NCI-H1105 treated with DMSO at 0.1 percent for 48 hours (cell line): ENCODE measurements around the gene CCR5AS.
"Not testable (repeated sequence)": the region's sequence is repeated elsewhere in the genome, so short reads cannot be mapped to it uniquely, and the experiment has no call there.

Source experiments
- DNase-seq: peaks from one replicate; lab custom pipeline; 2025; lab: John Stamatoyannopoulos, UW

The CCR5AS gene

DNA sequence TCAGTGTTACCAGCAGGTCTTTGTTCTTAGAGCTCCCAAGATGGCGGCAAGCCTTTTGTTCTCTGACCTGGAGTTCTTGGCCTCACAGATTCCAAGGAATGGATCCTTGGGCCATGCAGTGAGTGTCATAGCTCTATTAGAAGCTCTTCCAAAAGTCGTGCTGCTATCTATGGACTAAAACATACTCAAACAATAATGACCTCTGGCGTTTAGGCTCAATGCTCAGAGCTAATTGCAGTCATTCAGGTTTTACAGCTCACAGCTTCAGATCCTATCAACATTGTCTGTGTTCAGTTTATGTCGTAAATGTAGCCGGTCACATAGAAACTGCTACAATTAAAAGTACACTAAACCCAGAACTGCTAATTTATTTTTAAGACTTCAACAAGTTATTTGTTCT lies 22.4 kb upstream of the CCR5AS start:
- DNase-seq, result no peak

DNA sequence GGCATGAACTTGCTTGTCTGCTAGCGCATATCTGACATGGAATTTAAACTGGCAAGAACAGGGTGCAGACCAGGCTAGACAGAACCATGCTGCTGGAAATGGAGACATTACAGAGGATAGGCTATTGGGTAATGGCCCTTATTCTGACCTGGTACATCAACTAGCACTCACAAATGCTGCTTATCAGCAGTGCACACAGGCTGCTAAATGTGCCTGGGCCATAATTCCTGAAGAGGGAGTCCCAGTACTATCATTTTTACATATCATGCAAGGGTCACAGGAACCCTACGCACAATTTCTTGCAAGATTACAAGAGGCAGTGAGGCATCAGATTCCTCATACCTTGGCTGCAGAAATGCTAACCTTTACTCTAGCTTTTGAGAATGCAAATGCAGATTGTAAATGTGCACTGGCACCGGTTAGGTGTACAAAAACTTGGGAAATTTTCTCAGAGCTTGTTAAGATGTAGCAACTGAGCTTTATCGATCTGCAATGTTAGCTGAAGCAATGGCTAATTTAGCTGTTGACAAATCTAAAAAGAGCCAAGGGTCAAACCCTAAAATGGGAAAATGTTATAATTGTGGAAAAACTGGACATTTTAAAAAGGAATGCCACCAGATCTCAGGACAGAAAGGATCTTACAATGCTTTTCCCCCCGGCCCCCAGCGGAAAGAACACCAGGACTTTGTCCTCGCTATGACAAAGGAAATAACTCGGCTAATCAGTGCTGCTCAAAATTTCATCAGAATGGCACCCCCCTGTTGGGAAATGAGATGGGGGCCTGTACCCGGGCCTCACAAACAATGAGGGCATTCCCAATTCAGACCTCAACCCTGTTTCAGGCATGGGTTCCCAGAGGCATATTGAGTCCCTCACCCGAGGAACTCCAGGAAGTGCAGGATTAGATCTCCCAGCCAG lies 21.3 kb upstream of the CCR5AS start:
- no peak for DNase-seq

DNA sequence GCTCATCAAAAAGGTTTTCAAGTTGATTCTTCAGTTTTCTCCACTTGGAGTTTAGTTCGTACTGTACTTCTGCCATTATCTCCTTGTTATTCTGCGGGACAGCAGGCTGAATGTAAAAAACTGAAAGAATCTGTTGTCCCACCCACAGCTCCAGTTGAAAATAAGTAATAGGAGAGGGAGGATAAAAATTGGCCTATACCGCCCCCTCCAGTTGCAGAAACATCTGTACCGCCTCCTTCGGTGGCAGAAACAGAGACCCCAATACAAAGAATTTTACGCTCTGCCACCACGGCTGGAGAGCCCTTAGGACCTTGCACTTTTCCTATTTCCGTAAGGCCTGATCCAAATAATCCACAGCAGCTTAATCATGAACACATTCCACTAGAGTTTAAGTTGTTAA lies 20.5 kb upstream of the CCR5AS start:
- not testable (repeated sequence) for DNase-seq

DNA sequence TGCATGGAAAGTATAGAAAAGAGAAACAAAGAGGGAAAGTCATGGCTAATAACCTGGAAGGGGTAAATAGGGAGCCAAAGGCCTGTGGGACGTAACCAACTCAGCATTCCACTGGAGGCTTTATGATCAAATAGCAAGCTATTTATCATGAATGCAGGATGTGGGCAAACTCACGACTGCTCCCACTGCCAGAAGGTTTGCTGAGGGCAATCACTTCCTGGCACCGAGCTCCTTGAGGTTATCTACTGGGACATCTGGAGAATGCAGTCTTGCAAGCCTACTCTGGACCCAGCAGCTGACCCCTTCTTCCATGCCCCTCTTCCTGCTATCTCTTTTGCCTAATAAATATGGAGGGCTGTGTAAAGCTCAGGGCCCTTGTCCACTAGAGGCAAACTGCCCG lies 19.6 kb upstream of the CCR5AS start:
- DNase-seq, result not testable (repeated sequence)

DNA sequence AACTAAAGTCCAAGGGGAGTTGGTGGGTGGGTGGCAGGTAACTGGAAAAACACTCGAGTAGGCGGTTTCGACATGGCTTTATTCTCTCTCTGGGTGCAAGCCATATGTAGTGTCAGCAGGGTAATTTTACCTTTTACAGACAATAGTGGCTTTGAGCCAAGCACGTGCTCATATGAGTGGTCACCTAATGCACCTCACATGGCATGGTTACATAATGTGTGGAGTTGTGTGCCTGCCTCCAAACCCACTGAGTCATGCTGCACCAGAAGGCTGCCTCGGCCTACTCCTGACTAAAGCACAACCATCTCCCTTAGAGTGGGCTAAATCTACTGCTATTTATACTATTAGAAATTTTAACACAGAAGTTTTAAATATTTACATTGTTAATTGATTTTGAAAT lies 16.7 kb upstream of the CCR5AS start:
- no peak for DNase-seq

DNA sequence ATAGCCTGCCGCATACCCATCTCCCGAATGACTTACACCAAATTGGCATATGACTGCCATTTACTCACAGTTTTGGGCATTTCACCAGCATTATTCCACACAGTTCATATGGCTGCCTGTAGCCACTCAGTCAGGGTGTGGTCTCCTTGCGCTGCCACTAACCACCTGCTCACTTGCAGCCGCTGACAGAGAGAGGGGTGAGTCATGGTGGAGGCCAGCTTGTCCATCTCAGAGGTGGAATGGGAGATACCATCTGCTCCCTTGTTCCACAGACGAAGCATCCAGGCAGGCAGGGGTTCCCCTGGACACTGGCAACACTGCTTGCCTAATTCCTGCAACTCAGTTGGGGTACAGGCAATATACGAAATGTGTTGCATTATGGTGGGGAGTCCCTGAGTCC lies 15.8 kb upstream of the CCR5AS start:
- DNase-seq, result no peak

DNA sequence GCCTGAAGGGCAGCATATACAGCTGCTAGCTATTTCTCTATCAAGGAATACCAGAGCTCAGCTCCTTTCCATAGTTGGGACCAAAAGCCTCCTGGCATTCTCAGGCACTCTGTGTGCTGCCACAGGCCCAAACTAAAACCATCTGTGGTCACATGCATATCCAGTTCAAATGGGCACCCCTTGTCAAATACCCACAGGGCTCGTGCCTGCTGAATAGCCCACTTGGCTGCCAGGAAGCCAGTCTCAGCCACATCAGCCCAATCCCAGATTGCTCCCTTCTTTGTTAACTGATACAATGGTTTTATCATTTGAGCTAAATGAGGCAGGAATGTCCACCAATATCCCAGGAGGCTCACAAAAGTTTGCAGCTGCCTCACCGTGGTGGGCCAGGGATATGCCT lies 14.1 kb upstream of the CCR5AS start:
- no peak for DNase-seq

DNA sequence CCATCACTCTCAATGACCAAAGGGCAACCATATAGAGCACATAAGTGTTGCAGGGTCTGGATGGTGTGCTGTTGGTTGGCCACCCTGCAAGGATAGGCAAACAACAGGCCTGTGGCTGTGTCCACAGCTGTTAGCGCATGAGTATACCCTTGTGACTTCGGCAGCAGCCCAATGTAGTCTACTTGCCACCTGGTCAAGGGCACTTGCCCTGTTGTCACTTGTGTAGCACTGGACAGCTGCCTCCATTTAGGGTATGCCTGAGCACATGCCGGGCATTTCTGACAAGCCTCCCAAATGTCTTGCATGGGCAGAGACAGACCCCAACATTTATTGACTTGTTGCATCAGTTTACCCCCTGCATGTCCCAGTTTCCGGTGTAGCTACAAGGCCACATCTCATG lies 12.9 kb upstream of the CCR5AS start:
- no peak for DNase-seq

DNA sequence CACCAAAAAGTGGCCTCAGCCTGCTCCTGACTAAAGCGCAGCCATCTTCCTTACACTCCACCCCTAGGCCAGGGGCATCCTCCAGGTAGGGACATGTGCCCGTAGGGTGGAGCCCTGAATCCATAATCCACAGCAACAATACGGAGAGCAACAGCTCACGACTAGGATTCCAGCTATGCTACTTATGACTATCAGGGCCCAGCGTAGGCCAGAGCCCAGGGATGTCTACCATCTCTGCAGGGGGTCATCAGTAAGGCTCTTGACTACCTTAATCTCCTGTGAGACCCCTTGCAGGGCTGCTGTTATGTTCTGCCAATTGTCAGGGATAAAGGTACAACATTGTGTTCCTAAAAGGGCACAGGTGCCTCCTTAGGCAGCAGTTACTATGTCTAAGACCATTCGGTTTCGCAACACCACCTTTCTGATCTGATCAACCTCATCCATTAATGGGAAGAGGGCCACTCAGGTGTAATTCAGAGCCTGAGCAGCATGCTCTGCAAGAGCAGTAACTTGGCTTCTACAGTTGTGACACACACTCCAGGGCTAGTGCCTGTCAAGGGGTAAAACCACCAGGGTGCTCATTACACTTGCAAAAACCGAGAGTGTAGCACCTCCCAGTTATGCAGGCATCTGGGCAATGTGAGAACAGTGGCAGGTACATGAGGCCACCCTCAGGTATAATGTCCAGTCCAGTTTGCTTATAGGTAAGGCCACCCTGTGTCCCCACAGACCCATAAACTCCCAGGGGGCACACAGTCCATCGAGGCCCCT lies 11.2 kb upstream of the CCR5AS start:
- no peak for DNase-seq

DNA sequence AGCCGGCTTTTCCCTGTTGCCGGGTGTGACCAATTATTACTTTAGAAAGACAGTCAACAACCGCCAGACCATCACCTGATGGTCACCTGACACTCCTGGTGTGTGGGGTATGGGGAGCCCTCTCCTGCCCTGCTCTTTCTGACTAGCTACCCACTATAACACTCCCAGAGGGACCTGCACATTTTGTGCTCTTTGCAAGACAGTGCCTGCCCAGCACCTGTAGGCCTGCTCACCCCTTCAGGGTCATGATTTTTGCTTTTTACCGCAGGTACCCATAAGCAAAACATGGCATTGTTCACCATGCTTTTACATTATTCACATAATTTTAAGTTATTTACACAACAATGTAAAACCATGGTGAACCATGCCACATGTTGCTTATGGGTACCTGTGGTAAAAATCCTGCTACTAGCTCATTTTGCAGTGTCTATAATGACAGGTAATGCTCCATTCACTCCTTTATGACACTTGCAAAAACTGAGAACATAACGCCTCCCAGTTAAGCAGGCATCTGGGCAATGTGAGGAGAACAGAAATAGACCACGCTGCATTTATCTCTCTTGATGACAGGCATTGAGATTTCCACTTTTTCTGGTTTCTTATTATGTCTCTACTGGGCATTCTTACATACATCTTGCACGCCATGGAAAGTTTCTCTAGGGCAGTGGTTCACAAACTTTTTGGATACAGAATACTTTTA lies 10.1 kb upstream of the CCR5AS start:
- DNase-seq, result peak; percentile 41

DNA sequence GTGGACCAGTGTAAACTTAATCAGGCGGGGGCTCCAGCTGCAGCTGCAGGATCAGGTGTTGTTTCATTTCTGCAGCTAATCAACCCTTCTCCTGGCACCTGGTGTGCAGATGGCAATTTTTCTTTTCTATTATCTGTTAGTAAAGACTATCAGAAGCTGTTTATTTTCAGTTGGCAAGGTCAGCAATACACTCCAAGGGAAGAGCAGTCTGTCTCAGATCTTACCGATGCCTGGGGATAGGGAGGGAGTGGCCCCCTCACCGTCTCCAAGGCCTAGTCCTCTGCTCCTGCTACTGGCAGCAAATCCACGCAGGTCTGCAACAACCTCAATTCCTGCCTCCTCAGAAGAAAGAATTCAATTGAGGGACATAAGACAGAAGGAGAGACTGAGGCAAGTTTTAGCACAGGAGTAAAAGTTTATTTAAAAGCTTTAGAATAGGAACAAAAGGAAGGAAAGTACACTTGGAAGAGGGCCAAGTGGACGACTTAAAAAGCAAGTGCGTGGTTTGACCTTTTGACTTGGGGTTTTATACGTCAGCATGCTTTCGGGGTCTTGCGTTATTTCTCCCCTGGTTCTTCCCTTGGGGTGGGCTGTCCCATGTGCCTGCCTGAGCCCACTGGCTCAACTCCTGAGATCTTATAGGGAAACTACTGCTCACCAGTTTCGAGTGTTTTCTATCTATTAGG lies 9.4 kb upstream of the CCR5AS start:
- peak; percentile 77 for DNase-seq

DNA sequence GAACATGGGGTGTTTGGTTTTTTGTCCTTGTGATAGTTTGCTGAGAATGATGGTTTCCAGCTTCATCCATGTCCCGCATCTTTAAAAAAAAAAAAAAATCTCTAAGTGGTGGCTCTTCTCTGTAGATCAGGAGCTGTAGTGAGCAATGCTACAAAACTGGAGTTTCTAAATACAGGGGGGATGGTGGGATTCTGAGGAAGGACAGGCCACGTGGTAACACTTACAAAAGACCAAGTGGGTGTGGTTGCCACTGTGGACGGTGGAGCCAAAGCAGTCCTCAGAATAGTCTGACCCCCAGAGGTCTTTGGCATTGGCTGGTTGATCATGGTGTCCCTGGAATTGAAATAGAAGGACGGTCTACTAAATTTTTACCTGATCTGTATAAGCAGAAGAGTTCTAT lies 7.9 kb upstream of the CCR5AS start:
- DNase-seq, result no peak

DNA sequence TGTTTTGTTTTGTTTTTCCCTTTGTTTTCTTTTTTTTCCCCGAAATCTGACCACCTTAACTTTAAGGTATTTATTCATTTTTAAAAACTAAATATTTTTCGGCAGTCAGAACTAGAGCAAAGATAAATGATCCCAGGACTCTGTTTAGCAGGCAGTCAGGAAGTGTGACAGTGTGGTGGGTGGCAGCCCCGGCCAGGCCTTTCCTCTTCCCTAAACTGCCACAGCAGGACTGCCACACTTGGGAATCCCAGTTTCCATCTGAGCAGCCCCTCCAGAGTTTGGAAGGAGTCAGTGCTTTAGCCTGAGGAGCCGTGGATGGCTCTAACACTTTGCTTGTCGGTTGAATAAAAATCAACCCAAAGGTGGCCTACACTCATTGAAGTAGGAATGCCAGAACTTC lies 7.1 kb upstream of the CCR5AS start:
- no peak for DNase-seq

DNA sequence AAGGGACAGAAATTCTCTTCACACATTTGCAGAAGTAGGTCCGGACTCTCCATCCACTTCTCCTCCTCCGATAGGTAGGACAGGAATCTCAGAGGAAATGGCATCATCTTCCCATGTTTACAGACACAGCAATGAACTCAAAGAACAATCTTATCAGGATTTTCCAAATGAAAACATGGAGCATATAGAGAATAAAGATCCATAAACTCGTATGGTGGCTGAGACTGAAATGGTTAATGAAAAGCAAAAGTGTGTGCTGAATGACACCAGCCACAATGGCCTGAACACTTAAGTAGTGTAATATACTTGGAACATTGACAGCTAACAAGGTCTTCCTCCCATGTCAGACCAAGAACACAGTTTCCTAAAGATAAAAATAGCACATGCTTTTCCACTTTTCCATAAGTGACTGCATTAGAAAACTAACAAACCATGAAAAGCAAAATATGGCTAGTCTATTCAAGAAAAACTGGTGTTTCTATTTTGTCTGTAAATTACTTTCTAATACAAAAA lies 6.0 kb upstream of the CCR5AS start:
- no peak for DNase-seq

DNA sequence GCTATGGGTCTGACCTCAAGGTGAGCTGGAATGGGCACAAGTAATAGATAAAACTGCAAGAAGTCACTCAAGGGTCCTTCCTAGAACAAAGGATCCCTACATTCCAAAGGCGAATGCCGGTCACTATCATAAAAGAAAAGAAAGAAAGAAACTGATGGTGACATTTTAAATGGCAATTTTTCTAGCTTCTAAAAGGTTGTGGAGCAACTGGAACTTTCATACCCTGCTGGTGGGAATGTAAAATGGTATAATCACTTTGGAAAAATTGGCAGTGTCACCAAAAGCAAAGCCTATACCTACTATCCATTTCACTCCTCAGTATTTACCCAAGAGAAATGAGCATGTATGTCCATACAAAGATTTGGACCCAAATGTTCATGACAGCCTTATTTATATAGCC lies 4.4 kb upstream of the CCR5AS start:
- DNase-seq, result no peak

DNA sequence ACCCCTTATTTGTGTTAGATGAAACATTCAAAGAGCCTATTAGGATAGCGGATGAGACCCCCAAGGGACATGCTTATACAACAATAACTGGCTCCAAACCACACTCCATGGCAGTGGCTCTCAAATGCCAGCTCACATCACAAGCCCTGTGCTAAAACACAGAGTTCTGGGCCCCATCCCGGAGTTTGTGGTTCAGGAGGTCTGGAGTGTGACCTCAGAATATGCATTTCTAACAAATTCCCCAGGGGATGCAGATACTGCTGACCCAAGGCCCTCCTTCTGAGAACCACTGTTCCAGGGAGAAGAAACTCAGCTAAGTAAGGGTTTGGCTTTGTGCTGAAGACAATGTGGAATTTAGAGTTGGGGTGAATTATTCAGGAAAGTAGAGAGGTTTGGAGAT lies 3.8 kb upstream of the CCR5AS start:
- no peak for DNase-seq

DNA sequence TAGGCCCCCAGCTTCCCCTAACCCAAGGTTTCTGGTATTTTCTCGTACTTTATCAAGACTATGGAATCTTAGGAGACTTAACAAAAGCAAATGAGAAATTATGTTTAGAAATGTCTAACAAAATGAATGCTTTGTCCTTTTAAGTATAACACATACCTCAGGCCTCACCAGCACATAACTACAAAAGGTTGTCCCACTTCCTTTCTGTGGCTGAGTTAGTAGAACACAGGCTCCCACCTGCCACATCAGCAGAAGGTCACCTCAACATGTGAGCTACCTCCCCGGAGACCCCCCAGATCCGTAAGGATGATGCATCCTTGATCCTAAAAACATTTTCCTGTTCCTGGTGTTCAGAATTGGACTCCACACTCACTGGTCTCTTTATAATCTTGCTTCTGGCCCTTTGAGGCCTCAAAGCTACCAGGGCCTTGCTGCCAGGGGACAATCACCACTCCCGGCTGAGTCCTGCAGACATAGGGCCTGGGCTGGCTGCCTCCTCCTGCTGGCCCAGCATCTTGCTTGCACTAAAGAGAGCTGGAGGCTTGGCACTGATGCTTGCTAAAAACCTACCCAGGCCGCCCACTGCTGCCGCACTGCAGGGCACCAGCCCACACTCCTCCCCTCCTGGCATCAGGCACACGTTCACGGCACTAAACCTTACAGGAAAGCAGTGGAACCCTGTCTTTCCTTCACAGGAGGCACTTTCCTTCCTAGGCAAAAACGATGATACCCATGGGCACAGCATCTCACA lies 3.0 kb upstream of the CCR5AS start:
- no peak for DNase-seq

DNA sequence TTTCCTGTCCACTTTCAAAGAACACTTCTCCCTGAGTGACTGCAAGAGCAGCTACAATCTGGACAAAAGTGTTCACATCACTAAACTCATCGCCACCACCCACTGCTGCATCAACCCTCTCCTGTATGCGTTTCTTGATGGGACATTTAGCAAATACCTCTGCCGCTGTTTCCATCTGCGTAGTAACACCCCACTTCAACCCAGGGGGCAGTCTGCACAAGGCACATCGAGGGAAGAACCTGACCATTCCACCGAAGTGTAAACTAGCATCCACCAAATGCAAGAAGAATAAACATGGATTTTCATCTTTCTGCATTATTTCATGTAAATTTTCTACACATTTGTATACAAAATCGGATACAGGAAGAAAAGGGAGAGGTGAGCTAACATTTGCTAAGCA lies 2.0 kb upstream of the CCR5AS start:
- no peak for DNase-seq

DNA sequence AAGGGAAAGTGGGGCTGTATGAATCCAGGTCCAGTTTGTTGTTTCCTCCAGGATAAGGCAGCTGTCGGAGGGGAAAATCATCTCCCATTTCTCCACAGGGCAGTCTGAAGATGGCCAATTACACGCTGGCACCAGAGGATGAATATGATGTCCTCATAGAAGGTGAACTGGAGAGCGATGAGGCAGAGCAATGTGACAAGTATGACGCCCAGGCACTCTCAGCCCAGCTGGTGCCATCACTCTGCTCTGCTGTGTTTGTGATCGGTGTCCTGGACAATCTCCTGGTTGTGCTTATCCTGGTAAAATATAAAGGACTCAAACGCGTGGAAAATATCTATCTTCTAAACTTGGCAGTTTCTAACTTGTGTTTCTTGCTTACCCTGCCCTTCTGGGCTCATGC lies 1.1 kb upstream of the CCR5AS start:
- DNase-seq, result no peak

DNA sequence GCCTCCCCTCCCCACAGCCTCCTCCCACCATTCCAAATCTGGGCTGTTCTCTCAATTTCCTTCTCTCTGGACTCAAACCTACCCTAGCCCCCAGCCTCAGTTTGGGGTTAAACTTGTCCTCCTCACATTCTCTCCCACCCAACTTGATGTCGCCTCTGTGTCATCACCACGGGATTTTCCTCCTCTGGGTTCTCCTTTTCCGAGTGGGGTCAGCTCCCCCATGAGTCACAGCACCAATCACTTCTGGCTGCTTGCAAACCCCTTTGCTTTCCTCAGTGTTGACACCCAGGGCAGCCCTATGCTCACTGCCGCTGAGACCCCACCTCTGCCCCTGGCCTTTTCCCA lies 451 bp downstream of the CCR5AS start:
- DNase-seq, result no peak

DNA sequence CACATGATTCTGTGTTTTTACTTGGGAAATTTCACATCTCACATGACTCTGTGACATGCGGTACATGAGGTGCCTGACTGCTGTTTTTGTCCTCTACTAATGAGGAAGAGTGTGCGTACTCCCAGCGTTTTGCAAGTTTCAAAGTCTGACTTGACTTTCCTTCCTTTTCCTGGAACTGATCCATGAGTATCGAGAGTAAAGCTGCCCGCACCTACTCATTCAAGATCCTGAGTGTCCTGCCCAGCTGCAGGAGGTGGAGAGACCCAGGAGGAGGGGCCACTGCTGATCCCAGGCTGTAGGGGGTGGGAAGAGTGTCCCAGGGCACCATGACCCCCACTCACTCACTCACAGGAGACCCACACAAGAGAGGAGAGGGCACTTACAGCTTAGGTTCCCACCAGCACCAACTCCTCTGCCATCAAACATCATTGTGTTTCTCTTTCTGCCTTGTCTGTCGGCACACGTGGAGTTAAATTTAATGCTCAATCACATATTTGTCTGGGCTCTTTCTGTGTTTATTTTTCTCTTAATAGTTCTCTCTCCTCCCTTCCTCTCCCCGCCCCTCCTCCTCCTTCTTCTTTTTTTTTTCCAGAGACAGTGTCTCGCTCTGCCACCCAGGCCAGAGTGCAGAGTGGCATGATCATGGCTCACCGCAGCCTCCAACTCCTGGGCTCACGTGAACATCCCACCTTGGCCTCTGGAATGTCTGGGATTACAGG lies 1.4 kb downstream of the CCR5AS start:
- DNase-seq, result no peak
